Fibroblast of the conjunctiva (primary cell): Measurements from ENCODE around the gene PIK3CB.
A peak's percentile ranks its signal among the peaks of the same experiment; 100 is the strongest.
"Not testable (repeated sequence)": the region's sequence is repeated elsewhere in the genome, so short reads cannot be mapped to it uniquely, and the experiment has no call there.

Experiments
- DNase-seq: peaks from one replicate; pipeline ENCODE4 v3.0.0-alpha.2; 2010; ENCODE audit warnings: low read depth

Gene PIK3CB

GRCh38 chr3:138680974-138681373, 153.8 kb downstream of the PIK3CB start:
- not testable (repeated sequence) for DNase-seq

- DNase-seq = no peak
These were observed 155.8 kb downstream of the PIK3CB start for GRCh38 chr3:138678874-138679392.

GRCh38 chr3:138678086-138678485, 156.6 kb downstream of the PIK3CB start:
- DNase-seq = no peak

GRCh38 chr3:138675393-138675792, 159.3 kb downstream of the PIK3CB start:
- no peak for DNase-seq

GRCh38 chr3:138673641-138674530, 160.8 kb downstream of the PIK3CB start:
- DNase-seq = peak; percentile 3

GRCh38 chr3:138670407-138670806, 164.3 kb downstream of the PIK3CB start:
- DNase-seq = no peak

- DNase-seq = no peak
These were observed 166.6 kb downstream of the PIK3CB start for GRCh38 chr3:138668107-138668506.

GRCh38 chr3:138657508-138657907, 177.2 kb downstream of the PIK3CB start:
- DNase-seq = no peak

GRCh38 chr3:138653567-138653966, 181.2 kb downstream of the PIK3CB start:
- no peak for DNase-seq

- no peak for DNase-seq
These were observed 185.6 kb downstream of the PIK3CB start for GRCh38 chr3:138649134-138649533.

- DNase-seq = no peak
These were observed 188.2 kb downstream of the PIK3CB start for GRCh38 chr3:138646513-138646912.

GRCh38 chr3:138646008-138646407, 188.7 kb downstream of the PIK3CB start:
- DNase-seq = no peak

- DNase-seq = no peak
These were observed 191.8 kb downstream of the PIK3CB start for GRCh38 chr3:138642927-138643253.

GRCh38 chr3:138642226-138642926, 192.4 kb downstream of the PIK3CB start:
- DNase-seq = no peak

GRCh38 chr3:138640537-138640936, 194.2 kb downstream of the PIK3CB start:
- DNase-seq = no peak

- DNase-seq = peak; percentile 5
These were observed 196.1 kb downstream of the PIK3CB start for GRCh38 chr3:138638641-138639040.

GRCh38 chr3:138629526-138629925, 205.2 kb downstream of the PIK3CB start:
- no peak for DNase-seq

GRCh38 chr3:138625707-138626365, 208.9 kb downstream of the PIK3CB start:
- DNase-seq = no peak

- no peak for DNase-seq
These were observed 210.2 kb downstream of the PIK3CB start for GRCh38 chr3:138624518-138624917.

GRCh38 chr3:138620431-138620830, 214.3 kb downstream of the PIK3CB start:
- no peak for DNase-seq

- DNase-seq = no peak
These were observed 219.3 kb downstream of the PIK3CB start for GRCh38 chr3:138615462-138615861.

GRCh38 chr3:138609898-138610266, 224.8 kb downstream of the PIK3CB start:
- DNase-seq = no peak
